Natural killer cell (primary cell): ENCODE measurements around the gene FGD2. TPM values are rescaled to one million over a fixed set of nuclear protein-coding genes. Genes with fewer than 3 reads are reported as not detected.

ENCODE experiments used
- ATAC-seq, 3 donors: fragments of 150-1000 bp in 2 of 3; fragments of 200-7000 bp in 1 of 3; cut with Tn5 transposase; 1 replicate in 1 of 3; 2 replicates in 2 of 3; pipeline ENCODE4 v1.10.0; 2021; ENCODE audit warnings: mild to moderate bottlenecking in 2 of 3, moderate library complexity in 2 of 3
- DNase-seq, 2 donors: peaks; one replicate each; pipeline versions ENCODE4 v3.0.0 to v3.0.0-alpha.2; 2013 to 2021; ENCODE audit warnings: mixed read lengths in 1 of 2
- H3K27ac ChIP-seq: one replicate; pipeline ENCODE4 v1.5.1; 2013; ENCODE audit warnings: mild to moderate bottlenecking, low read length
- H3K27me3 ChIP-seq: one replicate; pipeline ENCODE4 v1.6.1; 2013; ENCODE audit warnings: low read length; ENCODE audit not compliant: control insufficient read depth, insufficient read depth
- H3K36me3 ChIP-seq: one replicate; pipeline ENCODE4 v1.6.1; 2013; ENCODE audit warnings: low read length; ENCODE audit not compliant: control insufficient read depth, insufficient read depth
- H3K4me1 ChIP-seq: one replicate; pipeline ENCODE4 v1.6.1; 2013; ENCODE audit warnings: low read length; ENCODE audit not compliant: control insufficient read depth, insufficient read depth
- H3K4me3 ChIP-seq: one replicate; pipeline ENCODE4 v1.5.1; 2013; ENCODE audit warnings: low read length
- H3K9me3 ChIP-seq: one replicate; pipeline ENCODE4 v1.6.1; 2013; ENCODE audit warnings: low read length; ENCODE audit not compliant: control insufficient read depth, insufficient read depth
- H3K27ac Mint-ChIP-seq, 2 donors: one replicate each; pipeline ENCODE4 v1.8.0; 2022; ENCODE audit warnings: mild to moderate bottlenecking in 2 of 2, mixed read lengths in 2 of 2, moderate library complexity in 1 of 2
- H3K27me3 Mint-ChIP-seq, 2 donors: one replicate each; pipeline ENCODE4 v1.8.0; 2022; ENCODE audit warnings: low read depth in 2 of 2, mixed read lengths in 2 of 2
- H3K36me3 Mint-ChIP-seq: one replicate; pipeline ENCODE4 v1.8.0; 2022; ENCODE audit warnings: mixed read lengths
- H3K4me1 Mint-ChIP-seq, 2 donors: one replicate each; pipeline ENCODE4 v1.8.0; 2022; ENCODE audit warnings: mixed read lengths in 2 of 2
- H3K4me3 Mint-ChIP-seq: one replicate; pipeline ENCODE4 v1.8.0; 2022; ENCODE audit warnings: mild to moderate bottlenecking, moderate library complexity, mixed read lengths
- H3K9me3 Mint-ChIP-seq, 2 donors: one replicate each; pipeline ENCODE4 v1.8.0; 2022; ENCODE audit warnings: mixed read lengths in 2 of 2
- CTCF ChIP-seq: fragments of 200-600 bp; IDR thresholded peaks from one replicate; pipeline ENCODE4 v1.8.0; 2022; ENCODE audit warnings: antibody characterized with exemption
- WGBS: methylation state at CpG from one replicate; pipeline ENCODE4 v1.1.7; 2013; ENCODE audit warnings: missing lambda C conversion rate; ENCODE audit not compliant: insufficient coverage; 5-methylcytosine and 5-hydroxymethylcytosine counted together
- intact Hi-C: fragments of 100-400 bp; cut with micrococcal nuclease; formaldehyde crosslinking; loops from one replicate; pipeline ENCODE4 v1.14.2; 2022
- total RNA-seq, 4 donors: library from RNA; stranded (reverse); fragments of 120-200 nt in 1 of 4; gene quantifications; one replicate each; pipeline versions ENCODE4 v1.2.3 to v1.2.4, GENCODE V29; 2013 to 2022

The FGD2 gene
- total RNA-seq, 3 donors from 2014 or later (not counting 1 experiment from before 2014, with no cell fraction given), result 6.3 to 22.3 (median 14.1) TPM

GRCh38 chr6:37011656-37012378, 6.4 kb downstream of the FGD2 start:
- H3K4me3 ChIP-seq, result no peak overlapping the region
- no peak overlapping the region for H3K27ac ChIP-seq
- Mint-ChIP-seq H3K36me3 (no peaks in the 10 kb centered on the region), H3K27me3 (no peaks in the 10 kb centered on the region), H3K27ac (no peak overlapping the region), H3K4me1 (peaks cover 6 to 12% of the 10 kb centered on the region in 2 donors), H3K9me3 (no peaks in the 10 kb centered on the region), H3K4me3 (no peak overlapping the region)
- peaks cover 20% of the 10 kb centered on the region for H3K4me1 ChIP-seq
- TF ChIP-seq CTCF, result no peak
- peaks cover 7% of the 10 kb centered on the region for H3K36me3 ChIP-seq
- ATAC-seq (no peak), DNase-seq (no peak)
- intact Hi-C loops, result no loop called here
- H3K9me3 ChIP-seq, result no peaks in the 10 kb centered on the region
- H3K27me3 ChIP-seq, result no peaks in the 10 kb centered on the region
- 84% methylated on average over 11 of the region's 11 CpGs for WGBS

- no peak overlapping the region for H3K27ac Mint-ChIP-seq
- H3K27me3 Mint-ChIP-seq, result no peaks in the 10 kb centered on the region
- Histone ChIP-seq H3K27ac (no peak overlapping the region), H3K4me1 (peaks cover 14% of the 10 kb centered on the region), H3K4me3 (no peak overlapping the region), H3K27me3 (no peaks in the 10 kb centered on the region), H3K9me3 (no peaks in the 10 kb centered on the region), H3K36me3 (peaks cover 7% of the 10 kb centered on the region)
- no peaks in the 10 kb centered on the region for H3K9me3 Mint-ChIP-seq
- intact Hi-C loops, result no loop called here
- no peak for TF ChIP-seq CTCF
- 94% methylated on average over 21 of the region's 21 CpGs for WGBS
- DNase-seq, result no peak
- no peak for ATAC-seq
- H3K4me1 Mint-ChIP-seq, result peaks cover 7 to 12% of the 10 kb centered on the region in 2 donors
- no peaks in the 10 kb centered on the region for H3K36me3 Mint-ChIP-seq
- H3K4me3 Mint-ChIP-seq, result no peak overlapping the region
Measured at GRCh38 chr6:37013516-37014491, 8.3 kb downstream of the FGD2 start.

- Mint-ChIP-seq H3K27ac (no peak overlapping the region), H3K36me3 (no peaks in the 10 kb centered on the region), H3K4me3 (no peak overlapping the region), H3K4me1 (peaks cover 12 to 17% of the 10 kb centered on the region in 2 donors), H3K9me3 (no peaks in the 10 kb centered on the region), H3K27me3 (no peaks in the 10 kb centered on the region)
- H3K4me1 ChIP-seq, result peaks cover 17% of the 10 kb centered on the region
- peaks cover 9% of the 10 kb centered on the region for H3K36me3 ChIP-seq
- WGBS, result 87% methylated on average over 12 of the region's 12 CpGs
- H3K27me3 ChIP-seq, result no peaks in the 10 kb centered on the region
- no peak for TF ChIP-seq CTCF
- DNase-seq (no peak), ATAC-seq (no peak)
- intact Hi-C loops, result no loop called here
- H3K27ac ChIP-seq, result no peak overlapping the region
- no peaks in the 10 kb centered on the region for H3K9me3 ChIP-seq
- H3K4me3 ChIP-seq, result no peak overlapping the region
Measured at GRCh38 chr6:37014667-37015066, 9.2 kb downstream of the FGD2 start.
